ENCODE results near the gene EN1.

DNA sequence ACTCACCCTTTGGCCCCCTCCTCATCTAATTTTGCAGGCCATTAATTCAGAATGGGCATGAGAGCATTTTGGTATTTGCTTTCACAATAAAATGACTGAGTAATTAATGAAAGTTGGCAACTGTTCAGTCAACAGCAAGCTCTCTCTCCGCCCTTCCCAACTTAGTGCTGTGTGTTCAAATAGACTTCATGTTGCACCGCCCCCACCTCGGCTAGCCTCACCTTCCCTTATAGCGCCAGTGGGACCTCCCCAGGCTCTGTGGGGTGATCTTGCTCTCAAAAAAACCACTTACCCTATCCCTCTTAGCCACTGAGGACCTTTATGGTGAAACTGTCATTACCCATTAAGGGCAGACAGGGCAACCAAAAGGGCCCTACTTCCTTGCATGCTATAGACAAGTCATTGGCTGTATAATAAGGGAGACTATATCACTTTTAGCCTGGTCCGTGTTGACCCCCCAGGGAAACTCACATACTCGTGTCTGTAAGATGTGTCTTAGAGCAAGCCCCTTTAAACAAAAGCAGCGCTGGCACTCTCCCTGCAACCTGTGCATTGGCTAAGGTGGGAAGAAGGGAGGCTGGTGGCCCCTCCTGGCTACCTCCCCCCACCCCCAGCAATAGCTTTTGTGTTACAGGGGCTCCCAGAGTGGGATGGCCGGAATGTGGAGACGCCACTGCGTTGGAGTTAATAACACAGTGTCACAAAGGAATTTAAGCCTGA is 15.2 kb downstream of the EN1 start:
- TF ChIP-seq YY1 (IDR thresholded peaks at IDR 0.05; ENCODE audit: extremely low read depth, insufficient replicate concordance, low read depth, low read length), result no peak
- TF ChIP-seq, protein P1, sequence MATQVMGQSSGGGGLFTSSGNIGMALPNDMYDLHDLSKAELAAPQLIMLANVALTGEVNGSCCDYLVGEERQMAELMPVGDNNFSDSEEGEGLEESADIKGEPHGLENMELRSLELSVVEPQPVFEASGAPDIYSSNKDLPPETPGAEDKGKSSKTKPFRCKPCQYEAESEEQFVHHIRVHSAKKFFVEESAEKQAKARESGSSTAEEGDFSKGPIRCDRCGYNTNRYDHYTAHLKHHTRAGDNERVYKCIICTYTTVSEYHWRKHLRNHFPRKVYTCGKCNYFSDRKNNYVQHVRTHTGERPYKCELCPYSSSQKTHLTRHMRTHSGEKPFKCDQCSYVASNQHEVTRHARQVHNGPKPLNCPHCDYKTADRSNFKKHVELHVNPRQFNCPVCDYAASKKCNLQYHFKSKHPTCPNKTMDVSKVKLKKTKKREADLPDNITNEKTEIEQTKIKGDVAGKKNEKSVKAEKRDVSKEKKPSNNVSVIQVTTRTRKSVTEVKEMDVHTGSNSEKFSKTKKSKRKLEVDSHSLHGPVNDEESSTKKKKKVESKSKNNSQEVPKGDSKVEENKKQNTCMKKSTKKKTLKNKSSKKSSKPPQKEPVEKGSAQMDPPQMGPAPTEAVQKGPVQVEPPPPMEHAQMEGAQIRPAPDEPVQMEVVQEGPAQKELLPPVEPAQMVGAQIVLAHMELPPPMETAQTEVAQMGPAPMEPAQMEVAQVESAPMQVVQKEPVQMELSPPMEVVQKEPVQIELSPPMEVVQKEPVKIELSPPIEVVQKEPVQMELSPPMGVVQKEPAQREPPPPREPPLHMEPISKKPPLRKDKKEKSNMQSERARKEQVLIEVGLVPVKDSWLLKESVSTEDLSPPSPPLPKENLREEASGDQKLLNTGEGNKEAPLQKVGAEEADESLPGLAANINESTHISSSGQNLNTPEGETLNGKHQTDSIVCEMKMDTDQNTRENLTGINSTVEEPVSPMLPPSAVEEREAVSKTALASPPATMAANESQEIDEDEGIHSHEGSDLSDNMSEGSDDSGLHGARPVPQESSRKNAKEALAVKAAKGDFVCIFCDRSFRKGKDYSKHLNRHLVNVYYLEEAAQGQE (IDR thresholded peaks at IDR 0.05; ENCODE audit: low read depth), result no peak
- TF ChIP-seq POLR2A (IDR thresholded peaks at IDR 0.05; ENCODE audit: borderline replicate concordance, extremely low read depth, insufficient read depth, insufficient read length), result no peak
- no peak for TF ChIP-seq POLR2AphosphoS5 (IDR thresholded peaks at IDR 0.05; ENCODE audit: low read depth, low read length)
- no peak for TF ChIP-seq ZFX (IDR thresholded peaks at IDR 0.05)
